SK-N-SH (cell line): ENCODE measurements around the gene OSBPL9. TPM values are rescaled to one million over a fixed set of nuclear protein-coding genes. Genes with fewer than 3 reads are reported as not detected.

Experiments used
- CTCF ChIA-PET: fragments of 300-600, 350-600 bp; formaldehyde crosslinking; extraction: SDS; loops from one replicate; lab custom pipeline; 2021; lab: Yijun Ruan, JAX
- POLR2A ChIA-PET: fragments of 350-600 bp; sonication (Branson Sonifier 250); formaldehyde crosslinking; extraction: SDS; loops from one replicate; lab custom pipeline; 2020; ENCODE audit warnings: antibody characterized with exemption, inconsistent platforms; lab: Yijun Ruan, JAX
- DNase-seq: peaks from one replicate; pipeline ENCODE4 v3.0.0; 2012
- H2AFZ ChIP-seq: fragments of 200-600 bp; sonication (generic); 2 replicates; pipeline ENCODE4 v1.8.1; 2016; ENCODE audit warnings: antibody characterized with exemption, mild to moderate bottlenecking, low read depth
- H3F3A ChIP-seq: fragments of 200-600 bp; sonication (generic); replicated peaks from 2 replicates; pipeline ENCODE3; 2016; ENCODE audit warnings: antibody characterized with exemption, mild to moderate bottlenecking; ENCODE audit not compliant: insufficient read depth
- H3K27ac ChIP-seq, 2 experiments: fragments of 200-500 bp in 1 of 2; fragments of 200-600 bp in 1 of 2; sonication (Bioruptor generic) in 1 of 2; sonication (generic), shearing (Covaris generic) in 1 of 2; 2 replicates each; pipeline versions ENCODE4 v1.5.1 to v1.6.1; 2014 to 2016; ENCODE audit warnings: low read depth in 2 of 2, inconsistent platforms in 1 of 2, low read length in 1 of 2, mild to moderate bottlenecking in 1 of 2, mixed read lengths in 1 of 2
- H3K27me3 ChIP-seq: fragments of 200-600 bp; sonication (generic), shearing (Covaris generic); 2 replicates; pipeline ENCODE4 v1.6.1; 2016; ENCODE audit warnings: mixed run types; ENCODE audit not compliant: insufficient read depth
- H3K36me3 ChIP-seq, 2 experiments: fragments of 200-500 bp in 1 of 2; fragments of 200-600 bp in 1 of 2; sonication (Bioruptor generic) in 1 of 2; sonication (generic) in 1 of 2; replicated peaks in 1 of 2; 2 replicates each; pipeline versions ENCODE3 to v1.5.1; 2014 to 2016; ENCODE audit warnings: low read length in 1 of 2, mild to moderate bottlenecking in 1 of 2; ENCODE audit not compliant: insufficient read depth in 2 of 2, control insufficient read depth in 1 of 2
- H3K4me1 ChIP-seq, 2 experiments: fragments of 200-500 bp in 1 of 2; fragments of 200-600 bp in 1 of 2; sonication (Bioruptor generic) in 1 of 2; sonication (generic), shearing (Covaris generic) in 1 of 2; 2 replicates each; pipeline versions ENCODE4 v1.5.1 to v1.6.1; 2014 to 2016; ENCODE audit warnings: low read depth in 1 of 2, low read length in 1 of 2, mixed run types in 1 of 2; ENCODE audit not compliant: insufficient read depth in 2 of 2, control insufficient read depth in 1 of 2
- H3K4me2 ChIP-seq: fragments of 200-600 bp; sonication (generic), shearing (Covaris generic); 2 replicates; pipeline ENCODE4 v1.6.1; 2017; ENCODE audit warnings: mixed run types
- H3K4me3 ChIP-seq, 2 experiments: fragments of 200-500 bp in 1 of 2; fragments of 200-600 bp in 1 of 2; sonication (Bioruptor generic) in 1 of 2; sonication (generic), shearing (Covaris generic) in 1 of 2; 2 replicates each; pipeline versions ENCODE4 v1.5.1 to v1.8.1; 2014 to 2016; ENCODE audit warnings: low read depth in 2 of 2, inconsistent platforms in 1 of 2, low read length in 1 of 2, mild to moderate bottlenecking in 1 of 2, mixed read lengths in 1 of 2, moderate library complexity in 1 of 2
- H3K79me2 ChIP-seq: fragments of 200-600 bp; sonication (generic); 2 replicates; pipeline ENCODE4 v1.8.1; 2017; ENCODE audit warnings: mild to moderate bottlenecking; ENCODE audit not compliant: insufficient read depth
- H3K9ac ChIP-seq: fragments of 200-600 bp; sonication (generic); 2 replicates; pipeline ENCODE4 v1.6.1; 2017; ENCODE audit warnings: mixed run types
- H3K9me2 ChIP-seq: fragments of 200-600 bp; sonication (generic); 2 replicates; pipeline ENCODE4 v1.6.1; 2017; ENCODE audit warnings: mixed run types
- H3K9me3 ChIP-seq: fragments of 200-600 bp; sonication (generic); 2 replicates; pipeline ENCODE4 v1.6.1; 2017; ENCODE audit warnings: mixed run types, mild to moderate bottlenecking, moderate library complexity
- H4K20me1 ChIP-seq: fragments of 200-600 bp; sonication (generic); 2 replicates; pipeline ENCODE4 v1.6.1; 2017; ENCODE audit warnings: mild to moderate bottlenecking, mixed run types; ENCODE audit not compliant: insufficient read depth
- EP300 ChIP-seq, 2 experiments: IDR thresholded peaks; 2 replicates each; pipeline versions ENCODE4 v1.4.0 to v1.6.1; 2012; ENCODE audit warnings: borderline replicate concordance in 1 of 2, low read depth in 1 of 2, low read length in 1 of 2
- FOXJ3 ChIP-seq: sonication (generic); formaldehyde crosslinking; IDR thresholded peaks from 2 replicates; pipeline ENCODE4 v1.5.1; 2020; ENCODE audit warnings: mild to moderate bottlenecking, missing genetic modification reagents
- GABPA ChIP-seq: IDR thresholded peaks from 2 replicates; pipeline ENCODE4 v1.4.0; 2012; ENCODE audit warnings: low read depth, mild to moderate bottlenecking
- GATA2 ChIP-seq: sonication (generic); formaldehyde crosslinking; IDR thresholded peaks from 2 replicates; pipeline ENCODE4 v1.5.0; 2020; ENCODE audit warnings: mild to moderate bottlenecking, missing genetic modification reagents
- JUND ChIP-seq: IDR thresholded peaks from 2 replicates; pipeline ENCODE4 v1.4.0; 2012
- NFIC ChIP-seq: IDR thresholded peaks from 2 replicates; pipeline ENCODE4 v1.4.0; 2012; ENCODE audit warnings: borderline replicate concordance
- POLR2AphosphoS5 ChIP-seq: IDR thresholded peaks from 2 replicates; pipeline ENCODE4 v1.6.1; 2012; ENCODE audit warnings: low read depth, low read length
- RCOR1 ChIP-seq: fragments of 150-350 bp; IDR thresholded peaks from 2 replicates; pipeline ENCODE4 v1.6.1; 2017; ENCODE audit warnings: antibody characterized with exemption, low read length
- RFX5 ChIP-seq: IDR thresholded peaks from 2 replicates; pipeline ENCODE4 v1.6.1; 2012; ENCODE audit warnings: mild to moderate bottlenecking, improper control_type of control experiment, low read length
- TAF1 ChIP-seq: IDR thresholded peaks from 2 replicates; pipeline ENCODE4 v1.6.1; 2012; ENCODE audit warnings: low read depth, mild to moderate bottlenecking, low read length, moderate library complexity, borderline replicate concordance
- YY1 ChIP-seq: IDR thresholded peaks from 2 replicates; pipeline ENCODE4 v1.4.0; 2012; ENCODE audit warnings: low read depth, mild to moderate bottlenecking
- polyA plus RNA-seq, 3 experiments: library from polyadenylated mRNA; depleted of rRNA; stranded (reverse); fragments of >200 nt; gene quantifications; 2 replicates each; pipeline ENCODE4 v1.2.3, GENCODE V29; 2012
- TF ChIP-seq, protein P1 (sequence below): fragments of 150-350 bp; IDR thresholded peaks from 2 replicates; pipeline ENCODE4 v1.6.1; 2017; ENCODE audit warnings: antibody characterized with exemption, low read length, low read depth, borderline replicate concordance
- TF ChIP-seq, protein P2 (sequence below): IDR thresholded peaks from 2 replicates; pipeline ENCODE4 v1.4.0; 2012; ENCODE audit warnings: low read depth, borderline replicate concordance
- TF ChIP-seq, protein P3 (sequence below): fragments of 150-350 bp; IDR thresholded peaks from 2 replicates; pipeline ENCODE4 v1.6.1; 2016; ENCODE audit warnings: mild to moderate bottlenecking, low read depth, low read length
- TF ChIP-seq, protein P4 (sequence below): IDR thresholded peaks from 2 replicates; pipeline ENCODE4 v1.4.0; 2012; ENCODE audit warnings: low read depth, borderline replicate concordance

OSBPL9 gene
- polyA plus RNA-seq, 1 of the 3 experiments (the other 2 are of a cell fraction) = 43.9 TPM

DNA sequence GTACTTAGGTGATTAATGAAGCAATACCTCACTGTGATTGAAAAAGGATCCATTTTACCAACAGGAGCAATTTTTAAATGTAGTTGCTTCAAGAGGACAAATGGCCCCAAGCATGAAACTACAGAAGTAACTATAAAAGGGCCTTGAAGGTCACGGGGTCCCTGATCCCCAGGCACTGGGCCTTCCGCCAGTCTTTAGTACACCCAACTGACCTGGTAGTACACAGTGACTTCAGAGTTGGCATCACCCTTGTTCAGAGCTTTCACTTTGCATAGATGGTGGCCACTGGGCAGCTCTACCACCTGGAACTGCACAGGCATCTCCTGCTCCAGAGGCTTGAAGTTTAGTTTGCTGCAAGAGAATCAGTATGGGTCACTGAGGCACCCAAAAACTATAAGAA, 177.4 kb downstream of the OSBPL9 start (continued):
- TF ChIP-seq RCOR1 (no peak), RFX5 (no peak)

DNA sequence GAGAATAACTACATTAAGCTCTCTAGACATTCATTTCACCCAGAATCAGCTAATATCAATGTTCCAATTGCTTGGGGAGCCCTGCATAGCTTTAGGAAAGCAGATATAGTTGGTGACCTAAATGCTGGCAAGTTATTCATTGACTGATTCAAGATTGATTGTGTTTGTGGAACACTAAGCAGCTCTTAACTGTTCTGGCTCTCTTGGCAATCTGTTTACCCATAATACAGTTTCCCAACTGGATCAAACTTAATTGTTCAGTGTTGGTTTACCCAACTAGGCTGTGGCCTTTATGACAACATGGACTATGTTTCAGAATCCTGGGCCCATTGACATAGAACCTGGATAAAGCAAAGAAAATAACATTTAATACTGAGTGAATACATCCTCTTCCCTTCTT, 178.0 kb downstream of the OSBPL9 start:
- CTCF ChIA-PET = interaction anchor here (0.6 to 1.1 kb wide), 2 partner anchors 10 to 1011 kb away, joined by 3 to 4 read pairs; no protein-coding TSS in a partner anchor
- Histone ChIP-seq H3K36me3 (peaks cover 55 to 75% of the 10 kb centered on the region in 2 experiments), H3F3A (peaks cover 19% of the 10 kb centered on the region), H3K9ac (no peak overlapping the region), H3K4me1 (no peaks in the 10 kb centered on the region), H4K20me1 (no peaks in the 10 kb centered on the region), H3K9me2 (no peaks in the 10 kb centered on the region), H3K4me2 (no peak overlapping the region), H3K27ac (no peak overlapping the region), H3K27me3 (no peaks in the 10 kb centered on the region), H3K9me3 (no peaks in the 10 kb centered on the region), H3K79me2 (no peaks in the 10 kb centered on the region), H3K4me3 (no peak overlapping the region), H2AFZ (no peak overlapping the region)
- POLR2A ChIA-PET = no interaction called here
- DNase-seq = no peak
- TF ChIP-seq, protein P1, sequence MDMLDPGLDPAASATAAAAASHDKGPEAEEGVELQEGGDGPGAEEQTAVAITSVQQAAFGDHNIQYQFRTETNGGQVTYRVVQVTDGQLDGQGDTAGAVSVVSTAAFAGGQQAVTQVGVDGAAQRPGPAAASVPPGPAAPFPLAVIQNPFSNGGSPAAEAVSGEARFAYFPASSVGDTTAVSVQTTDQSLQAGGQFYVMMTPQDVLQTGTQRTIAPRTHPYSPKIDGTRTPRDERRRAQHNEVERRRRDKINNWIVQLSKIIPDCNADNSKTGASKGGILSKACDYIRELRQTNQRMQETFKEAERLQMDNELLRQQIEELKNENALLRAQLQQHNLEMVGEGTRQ = no peak
- TF ChIP-seq FOXJ3 (CRISPR knock-in tag) (no peak), GATA2 (CRISPR knock-in tag) (no peak), JUND (no peak), POLR2AphosphoS5 (no peak), EP300 (IDR thresholded peaks at IDR 0.05; ENCODE audit: borderline replicate concordance in 1 of 2, low read depth in 1 of 2, low read length in 1 of 2) (no peak), NFIC (no peak), GABPA (no peak), TAF1 (no peak), YY1 (no peak)
- TF ChIP-seq, protein P2, sequence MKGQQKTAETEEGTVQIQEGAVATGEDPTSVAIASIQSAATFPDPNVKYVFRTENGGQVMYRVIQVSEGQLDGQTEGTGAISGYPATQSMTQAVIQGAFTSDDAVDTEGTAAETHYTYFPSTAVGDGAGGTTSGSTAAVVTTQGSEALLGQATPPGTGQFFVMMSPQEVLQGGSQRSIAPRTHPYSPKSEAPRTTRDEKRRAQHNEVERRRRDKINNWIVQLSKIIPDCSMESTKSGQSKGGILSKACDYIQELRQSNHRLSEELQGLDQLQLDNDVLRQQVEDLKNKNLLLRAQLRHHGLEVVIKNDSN = no peak
- TF ChIP-seq, protein P3, sequence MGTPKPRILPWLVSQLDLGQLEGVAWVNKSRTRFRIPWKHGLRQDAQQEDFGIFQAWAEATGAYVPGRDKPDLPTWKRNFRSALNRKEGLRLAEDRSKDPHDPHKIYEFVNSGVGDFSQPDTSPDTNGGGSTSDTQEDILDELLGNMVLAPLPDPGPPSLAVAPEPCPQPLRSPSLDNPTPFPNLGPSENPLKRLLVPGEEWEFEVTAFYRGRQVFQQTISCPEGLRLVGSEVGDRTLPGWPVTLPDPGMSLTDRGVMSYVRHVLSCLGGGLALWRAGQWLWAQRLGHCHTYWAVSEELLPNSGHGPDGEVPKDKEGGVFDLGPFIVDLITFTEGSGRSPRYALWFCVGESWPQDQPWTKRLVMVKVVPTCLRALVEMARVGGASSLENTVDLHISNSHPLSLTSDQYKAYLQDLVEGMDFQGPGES = no peak
- TF ChIP-seq, protein P4, sequence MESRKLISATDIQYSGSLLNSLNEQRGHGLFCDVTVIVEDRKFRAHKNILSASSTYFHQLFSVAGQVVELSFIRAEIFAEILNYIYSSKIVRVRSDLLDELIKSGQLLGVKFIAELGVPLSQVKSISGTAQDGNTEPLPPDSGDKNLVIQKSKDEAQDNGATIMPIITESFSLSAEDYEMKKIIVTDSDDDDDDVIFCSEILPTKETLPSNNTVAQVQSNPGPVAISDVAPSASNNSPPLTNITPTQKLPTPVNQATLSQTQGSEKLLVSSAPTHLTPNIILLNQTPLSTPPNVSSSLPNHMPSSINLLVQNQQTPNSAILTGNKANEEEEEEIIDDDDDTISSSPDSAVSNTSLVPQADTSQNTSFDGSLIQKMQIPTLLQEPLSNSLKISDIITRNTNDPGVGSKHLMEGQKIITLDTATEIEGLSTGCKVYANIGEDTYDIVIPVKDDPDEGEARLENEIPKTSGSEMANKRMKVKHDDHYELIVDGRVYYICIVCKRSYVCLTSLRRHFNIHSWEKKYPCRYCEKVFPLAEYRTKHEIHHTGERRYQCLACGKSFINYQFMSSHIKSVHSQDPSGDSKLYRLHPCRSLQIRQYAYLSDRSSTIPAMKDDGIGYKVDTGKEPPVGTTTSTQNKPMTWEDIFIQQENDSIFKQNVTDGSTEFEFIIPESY = no peak
